SU-DHL-6 (cell line): Measurements from ENCODE around the gene CD96.

Experiments
- H2AFZ ChIP-seq: fragments of 200-600 bp; sonication (generic); 2 replicates; pipeline ENCODE4 v1.6.1; 2014; ENCODE audit warnings: low read depth, mild to moderate bottlenecking, moderate library complexity, mixed read lengths, antibody characterized with exemption, low read length; ENCODE audit not compliant: severe bottlenecking
- H3F3A ChIP-seq: fragments of 200-600 bp; shearing (Covaris generic); 2 replicates; pipeline ENCODE4 v1.6.0; 2016; ENCODE audit warnings: antibody characterized with exemption, mild to moderate bottlenecking; ENCODE audit not compliant: insufficient read depth
- H3K27ac ChIP-seq: fragments of 200-600 bp; sonication (generic); 2 replicates; pipeline ENCODE4 v1.5.1; 2016; ENCODE audit warnings: low read depth, mild to moderate bottlenecking, low read length, moderate library complexity, mixed read lengths
- H3K27me3 ChIP-seq: fragments of 200-600 bp; sonication (generic), shearing (Covaris generic); 2 replicates; pipeline ENCODE4 v1.6.0; 2014; ENCODE audit warnings: mild to moderate bottlenecking, low read length
- H3K36me3 ChIP-seq: fragments of 200-600 bp; sonication (generic); 2 replicates; pipeline ENCODE4 v1.6.1; 2014; ENCODE audit warnings: mild to moderate bottlenecking, low read length, mixed read lengths
- H3K4me2 ChIP-seq: fragments of 300-600, 200-600 bp; shearing (Covaris generic), sonication (generic); 2 replicates; pipeline ENCODE4 v1.6.0; 2014; ENCODE audit warnings: low read length, low read depth, mild to moderate bottlenecking; ENCODE audit not compliant: poor library complexity, severe bottlenecking
- H3K4me3 ChIP-seq: fragments of 200-600 bp; sonication (generic); 2 replicates; pipeline ENCODE4 v1.5.1; 2014; ENCODE audit warnings: antibody characterized with exemption, low read length, mild to moderate bottlenecking, mixed read lengths; ENCODE audit not compliant: insufficient read depth, poor library complexity, severe bottlenecking
- H3K79me2 ChIP-seq: fragments of 200-600 bp; sonication (generic); 2 replicates; pipeline ENCODE4 v1.6.1; 2014; ENCODE audit warnings: mild to moderate bottlenecking, low read length, moderate library complexity; ENCODE audit not compliant: insufficient read depth
- H3K9ac ChIP-seq: fragments of 200-600 bp; sonication (generic); 2 replicates; pipeline ENCODE4 v1.7.0; 2014; ENCODE audit warnings: mild to moderate bottlenecking, low read length
- H3K9me2 ChIP-seq: fragments of 200-600 bp; sonication (generic); replicated peaks from 2 replicates; pipeline ENCODE4 v1.6.1; 2014; ENCODE audit warnings: low read length; ENCODE audit not compliant: insufficient read depth
- H3K9me3 ChIP-seq: fragments of 200-600 bp; sonication (generic); 2 replicates; pipeline ENCODE4 v1.6.1; 2014; ENCODE audit warnings: low read length, mixed read lengths; ENCODE audit not compliant: insufficient read depth
- H4K20me1 ChIP-seq: fragments of 200-600 bp; sonication (generic); 2 replicates; pipeline ENCODE4 v1.6.1; 2014; ENCODE audit warnings: low read depth, mild to moderate bottlenecking, antibody characterized with exemption, low read length, moderate library complexity, mixed read lengths
- EZH2phosphoT487 ChIP-seq: fragments of 200-600 bp; sonication (generic), shearing (Covaris generic); conservative IDR thresholded peaks from 2 replicates; pipeline ENCODE4 v1.6.1; 2018; ENCODE audit warnings: mild to moderate bottlenecking, antibody characterized with exemption, low read length, moderate library complexity, mixed read lengths
- TF ChIP-seq, protein P1 (sequence below): fragments of 200-600 bp; sonication (generic); IDR thresholded peaks from one replicate; pipeline ENCODE4 v1.5.1; 2017; ENCODE audit warnings: antibody characterized with exemption, mild to moderate bottlenecking, low read length, moderate library complexity; ENCODE audit not compliant: insufficient read depth, poor library complexity, severe bottlenecking

Gene CD96

DNA sequence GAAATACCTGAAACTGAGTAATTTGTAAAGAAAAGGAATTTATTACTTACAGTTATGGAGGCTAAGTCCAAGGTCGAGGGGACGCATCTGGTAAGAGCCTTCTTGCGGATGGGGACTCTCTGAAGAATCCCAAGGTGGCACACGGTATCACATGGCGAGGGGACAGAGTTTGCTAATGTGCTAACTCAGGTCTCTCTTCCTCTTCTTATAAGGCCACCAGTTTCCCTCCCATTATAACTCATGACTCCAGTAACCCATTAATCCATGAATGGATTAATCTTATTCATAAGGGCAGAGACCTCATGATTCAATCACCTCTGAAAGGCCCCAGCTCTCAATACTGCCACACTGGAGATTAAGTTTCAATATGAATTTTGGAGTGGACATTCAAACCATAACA is 37.5 kb downstream of the CD96 start:
- H3F3A ChIP-seq = no peaks in the 10 kb centered on the region
- no peaks in the 10 kb centered on the region for H3K27me3 ChIP-seq
- H3K9me2 ChIP-seq = no peaks in the 10 kb centered on the region
- no peak overlapping the region for H3K4me2 ChIP-seq
- no peaks in the 10 kb centered on the region for H3K9me3 ChIP-seq
- TF ChIP-seq, protein P1, sequence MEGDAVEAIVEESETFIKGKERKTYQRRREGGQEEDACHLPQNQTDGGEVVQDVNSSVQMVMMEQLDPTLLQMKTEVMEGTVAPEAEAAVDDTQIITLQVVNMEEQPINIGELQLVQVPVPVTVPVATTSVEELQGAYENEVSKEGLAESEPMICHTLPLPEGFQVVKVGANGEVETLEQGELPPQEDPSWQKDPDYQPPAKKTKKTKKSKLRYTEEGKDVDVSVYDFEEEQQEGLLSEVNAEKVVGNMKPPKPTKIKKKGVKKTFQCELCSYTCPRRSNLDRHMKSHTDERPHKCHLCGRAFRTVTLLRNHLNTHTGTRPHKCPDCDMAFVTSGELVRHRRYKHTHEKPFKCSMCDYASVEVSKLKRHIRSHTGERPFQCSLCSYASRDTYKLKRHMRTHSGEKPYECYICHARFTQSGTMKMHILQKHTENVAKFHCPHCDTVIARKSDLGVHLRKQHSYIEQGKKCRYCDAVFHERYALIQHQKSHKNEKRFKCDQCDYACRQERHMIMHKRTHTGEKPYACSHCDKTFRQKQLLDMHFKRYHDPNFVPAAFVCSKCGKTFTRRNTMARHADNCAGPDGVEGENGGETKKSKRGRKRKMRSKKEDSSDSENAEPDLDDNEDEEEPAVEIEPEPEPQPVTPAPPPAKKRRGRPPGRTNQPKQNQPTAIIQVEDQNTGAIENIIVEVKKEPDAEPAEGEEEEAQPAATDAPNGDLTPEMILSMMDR = no peak
- no peak for TF ChIP-seq EZH2phosphoT487
- no peak overlapping the region for H2AFZ ChIP-seq
- no peak overlapping the region for H3K27ac ChIP-seq
- no peak overlapping the region for H3K4me3 ChIP-seq
- no peaks in the 10 kb centered on the region for H3K79me2 ChIP-seq
- no peaks in the 10 kb centered on the region for H3K36me3 ChIP-seq
- H3K9ac ChIP-seq = no peak overlapping the region
- no peaks in the 10 kb centered on the region for H4K20me1 ChIP-seq

DNA sequence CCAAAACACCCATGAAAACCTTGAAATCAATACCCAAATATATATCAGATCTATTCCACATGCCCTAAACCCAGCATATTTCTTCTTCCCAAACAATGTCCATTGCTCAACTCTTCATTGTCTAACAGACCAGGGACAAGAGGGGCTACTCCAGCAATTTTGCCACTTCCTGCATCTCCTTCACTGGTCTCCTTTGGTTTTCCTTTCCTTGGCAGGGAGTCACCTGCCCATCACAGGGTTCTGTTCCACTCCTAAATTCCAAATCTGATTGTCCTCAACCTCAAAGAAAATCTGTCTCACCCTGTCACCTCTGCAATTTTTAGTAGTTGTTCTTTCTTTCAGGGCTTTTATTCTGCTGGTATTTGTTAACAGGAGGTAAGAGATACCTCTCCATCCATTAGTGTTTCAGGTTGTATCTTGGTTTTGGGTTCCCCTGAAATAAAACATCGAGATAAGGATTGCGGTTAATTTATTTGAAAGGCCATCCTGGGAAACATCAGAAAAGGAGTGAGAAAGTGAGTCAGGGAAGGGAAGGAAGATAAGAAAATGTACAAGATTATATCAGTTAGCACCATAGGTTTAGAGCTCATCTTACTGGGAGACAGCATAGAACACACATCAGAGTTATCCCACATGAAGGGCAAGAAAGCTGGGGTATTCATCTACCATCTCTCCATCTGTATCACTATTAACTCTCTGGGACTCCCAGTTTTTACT is 39.6 kb downstream of the CD96 start:
- Histone ChIP-seq H3K9me2 (no peaks in the 10 kb centered on the region), H3K79me2 (no peaks in the 10 kb centered on the region), H3K36me3 (no peaks in the 10 kb centered on the region), H3K27ac (no peak overlapping the region), H3K9ac (no peak overlapping the region), H3K9me3 (no peaks in the 10 kb centered on the region), H3K27me3 (no peaks in the 10 kb centered on the region), H4K20me1 (no peaks in the 10 kb centered on the region), H3K4me3 (no peak overlapping the region), H3K4me2 (no peak overlapping the region), H2AFZ (no peak overlapping the region), H3F3A (no peaks in the 10 kb centered on the region)
- TF ChIP-seq EZH2phosphoT487 = no peak
- TF ChIP-seq, protein P1 = no peak

DNA sequence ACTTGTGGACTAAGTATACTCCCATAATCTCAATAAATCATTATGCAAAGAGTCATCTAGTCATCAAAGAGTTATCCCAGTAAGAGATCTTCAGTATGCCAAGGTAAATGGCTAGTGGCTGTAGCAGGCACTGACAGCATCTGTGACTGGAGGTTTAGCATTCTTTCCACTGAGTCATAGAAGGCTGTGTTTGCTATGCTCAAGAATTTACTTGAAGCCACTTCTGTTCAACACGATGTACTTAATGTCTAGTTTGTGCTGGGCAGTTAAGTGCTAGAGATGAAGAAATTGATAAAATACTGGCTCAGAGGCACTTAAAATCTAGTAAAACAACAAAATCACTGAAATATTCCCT is 40.1 kb downstream of the CD96 start:
- Histone ChIP-seq H3K9me3 (no peaks in the 10 kb centered on the region), H3K27me3 (no peaks in the 10 kb centered on the region), H4K20me1 (no peaks in the 10 kb centered on the region), H3K36me3 (no peaks in the 10 kb centered on the region), H3F3A (no peaks in the 10 kb centered on the region), H3K27ac (no peak overlapping the region), H2AFZ (no peak overlapping the region), H3K9me2 (no peaks in the 10 kb centered on the region), H3K4me2 (no peak overlapping the region), H3K9ac (no peak overlapping the region), H3K79me2 (no peaks in the 10 kb centered on the region), H3K4me3 (no peak overlapping the region)
- TF ChIP-seq, protein P1 = no peak
